Measurements from ENCODE around the gene GNPAT. TPM values are rescaled to one million over a fixed set of nuclear protein-coding genes. Genes with fewer than 3 reads are reported as not detected.

GNPAT gene
- total and polyA plus RNA-seq, 10 of the 15 experiments (the other 5 are each of a cell fraction or from before 2014, with no cell fraction given): 24.0 to 70.6 (median 47.2) TPM

DNA sequence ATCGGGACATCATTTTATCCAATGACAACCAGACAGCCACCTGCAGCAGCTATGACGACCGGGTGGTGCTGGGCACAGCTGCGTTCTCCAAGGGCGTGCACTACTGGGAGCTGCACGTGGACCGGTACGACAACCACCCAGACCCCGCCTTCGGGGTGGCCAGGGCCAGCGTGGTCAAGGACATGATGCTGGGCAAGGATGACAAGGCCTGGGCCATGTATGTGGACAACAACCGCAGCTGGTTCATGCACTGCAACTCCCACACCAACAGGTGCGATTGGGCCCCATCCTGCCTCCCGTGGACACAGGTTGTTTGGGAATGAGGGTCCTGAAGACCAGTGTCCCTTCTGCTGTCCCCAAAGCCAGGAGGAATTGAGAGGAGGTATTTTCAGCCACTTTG, 32.0 kb upstream of the GNPAT start:
- WGBS (ENCODE audit: insufficient coverage, insufficient replicate concordance, low lambda C conversion rate, missing lambda C conversion rate): 70% methylated on average over 14 of the region's 14 CpGs
- H3K9ac ChIP-seq (ENCODE audit: control insufficient read depth, insufficient read depth, low read length): no peak overlapping the region
- intact Hi-C loops (cut with micrococcal nuclease; ENCODE audit: unreplicated experiment): no loop called here
- no peaks in the 10 kb centered on the region for H3K27me3 ChIP-seq (replicated peaks in 1 of 2; ENCODE audit: control insufficient read depth in 2 of 2, insufficient read depth in 2 of 2, low read length in 1 of 2)
- no peak overlapping the region for H3K4me3 ChIP-seq
- ChIA-PET POLR2A (no interaction called here), CTCF (interaction anchor here (3.8 kb wide), 1 partner anchor 293 kb away, joined by 30 read pairs; no protein-coding TSS in a partner anchor), SMC1A (ENCODE audit: uncharacterized antibody, unreplicated experiment) (no interaction called here), RAD21 (ENCODE audit: unreplicated experiment) (no interaction called here)
- ATAC-seq (no peak), DNase-seq (ENCODE audit: low read depth, low spot score) (no peak), FAIRE-seq (no peak)
- no peaks in the 10 kb centered on the region for H4K20me1 ChIP-seq (ENCODE audit: control insufficient read depth, insufficient read depth)
- H3K9me3 ChIP-seq (replicated peaks; ENCODE audit: control insufficient read depth, insufficient read depth, low read length): no peaks in the 10 kb centered on the region
- no TSS peak for BruUV-seq (replicated peaks)
- H3K36me3 ChIP-seq (ENCODE audit: control insufficient read depth in 2 of 2, insufficient read depth in 2 of 2, low read length in 1 of 2): no peaks in the 10 kb centered on the region
- H3K4me1 ChIP-seq (ENCODE audit: control insufficient read depth, insufficient read depth, low read length): no peaks in the 10 kb centered on the region
- H3K79me2 ChIP-seq (ENCODE audit: control insufficient read depth, insufficient read depth, low read length): no peaks in the 10 kb centered on the region
- no peak overlapping the region for H3K4me2 ChIP-seq (ENCODE audit: control insufficient read depth, insufficient read depth)
- in situ Hi-C loops (cut with MboI): no loop called here
- H2AFZ ChIP-seq (ENCODE audit: control insufficient read depth, low read depth, low read length): no peak overlapping the region
- H3K27ac ChIP-seq (ENCODE audit: control insufficient read depth, insufficient read depth): no peak overlapping the region
- TF ChIP-seq NR2C2 (IDR thresholded peaks at IDR 0.05; ENCODE audit: borderline replicate concordance, control insufficient read depth, insufficient read length, low read depth): no peak
- no peak for TF ChIP-seq RUNX3 (IDR thresholded peaks at IDR 0.05; ENCODE audit: low read length)
- no peak for TF ChIP-seq CBFB (IDR thresholded peaks at IDR 0.05; ENCODE audit: low read depth)
- no peak for TF ChIP-seq RB1 (IDR thresholded peaks at IDR 0.05; ENCODE audit: borderline replicate concordance)
- no peak for TF ChIP-seq IKZF2 (IDR thresholded peaks at IDR 0.05)
- TF ChIP-seq BCL11A (IDR thresholded peaks at IDR 0.05; ENCODE audit: low read depth, low read length): no peak
- TF ChIP-seq YY1 (IDR thresholded peaks at IDR 0.05; ENCODE audit: low read depth, low read length): no peak
- TF ChIP-seq IRF4 (IDR thresholded peaks at IDR 0.05; ENCODE audit: low read depth, low read length): no peak
- TF ChIP-seq ZNF274 (IDR thresholded peaks at IDR 0.05; ENCODE audit: insufficient read depth, insufficient read length): no peak

GRCh38 chr1:231209531-231209930, 31.5 kb upstream of the GNPAT start:
- no peak for FAIRE-seq
- H3K27me3 ChIP-seq (replicated peaks in 1 of 2; ENCODE audit: control insufficient read depth in 2 of 2, insufficient read depth in 2 of 2, low read length in 1 of 2): no peaks in the 10 kb centered on the region
- H3K79me2 ChIP-seq (ENCODE audit: control insufficient read depth, insufficient read depth, low read length): no peaks in the 10 kb centered on the region
- TF ChIP-seq SIX5 (IDR thresholded peaks at IDR 0.05; ENCODE audit: low read depth, low read length, severe bottlenecking) (no peak), NFIC (IDR thresholded peaks at IDR 0.05; ENCODE audit: low read depth, low read length) (no peak), CBFB (IDR thresholded peaks at IDR 0.05; ENCODE audit: low read depth) (no peak), GATAD2B (conservative IDR thresholded peaks at IDR 0.05; ENCODE audit: low read depth) (no peak), FOS (IDR thresholded peaks at IDR 0.05; ENCODE audit: borderline replicate concordance, extremely low read depth, insufficient read length) (no peak), KDM1A (IDR thresholded peaks at IDR 0.05; ENCODE audit: borderline replicate concordance) (no peak), POLR2AphosphoS2 (IDR thresholded peaks at IDR 0.05; ENCODE audit: low read depth, low read length) (no peak), PRDM15 (CRISPR knock-in tag; IDR thresholded peaks at IDR 0.05) (no peak), SP1 (IDR thresholded peaks at IDR 0.05; ENCODE audit: low read depth, low read length) (no peak), BCL11A (IDR thresholded peaks at IDR 0.05; ENCODE audit: low read depth, low read length) (no peak), GABPA (IDR thresholded peaks at IDR 0.05; ENCODE audit: low read depth) (no peak)
- CTCF ChIA-PET: interaction anchor here (0.6 to 3.8 kb wide), 4 partner anchors 33 to 293 kb away, joined by 3 to 30 read pairs (median 4); no protein-coding TSS in a partner anchor
- SMC1A ChIA-PET (ENCODE audit: uncharacterized antibody, unreplicated experiment): interaction anchor here (1.2 to 1.4 kb wide), 3 partner anchors 32 to 293 kb away, joined by 3 to 4 read pairs (median 3); no protein-coding TSS in a partner anchor
- WGBS (ENCODE audit: insufficient coverage, insufficient replicate concordance, low lambda C conversion rate, missing lambda C conversion rate): 22% methylated on average over 5 of the region's 5 CpGs
- no peaks in the 10 kb centered on the region for H4K20me1 ChIP-seq (ENCODE audit: control insufficient read depth, insufficient read depth)
- ATAC-seq: no peak
- DNase-seq (ENCODE audit: low read depth, low spot score): no peak
- H3K4me1 ChIP-seq (ENCODE audit: control insufficient read depth, insufficient read depth, low read length): no peaks in the 10 kb centered on the region
- H3K4me2 ChIP-seq (ENCODE audit: control insufficient read depth, insufficient read depth): no peak overlapping the region
- no peak overlapping the region for H2AFZ ChIP-seq (ENCODE audit: control insufficient read depth, low read depth, low read length)
- H3K36me3 ChIP-seq (ENCODE audit: control insufficient read depth in 2 of 2, insufficient read depth in 2 of 2, low read length in 1 of 2): no peaks in the 10 kb centered on the region
- intact Hi-C loops (cut with micrococcal nuclease; ENCODE audit: unreplicated experiment) (no loop called here), in situ Hi-C loops (cut with MboI) (no loop called here)
- no peak overlapping the region for H3K9ac ChIP-seq (ENCODE audit: control insufficient read depth, insufficient read depth, low read length)
- POLR2A ChIA-PET: no interaction called here
- RAD21 ChIA-PET (ENCODE audit: unreplicated experiment): no interaction called here
- BruUV-seq (replicated peaks): no TSS peak
- H3K27ac ChIP-seq (ENCODE audit: control insufficient read depth, insufficient read depth): no peak overlapping the region
- H3K9me3 ChIP-seq (replicated peaks; ENCODE audit: control insufficient read depth, insufficient read depth, low read length): no peaks in the 10 kb centered on the region
- no peak overlapping the region for H3K4me3 ChIP-seq

Measured in GM12878 (cell line).